DMS 273 (cell line): ENCODE measurements around the gene IL11.

Experiments
- DNase-seq: peaks from one replicate; lab custom pipeline; 2025; ENCODE audit not compliant: unreplicated experiment; lab: John Stamatoyannopoulos, UW

Gene IL11

GRCh38 chr19:55373993-55374757, 3.9 kb upstream of the IL11 start:
- peak; percentile 27 for DNase-seq

- DNase-seq: no peak
Measured at GRCh38 chr19:55373306-55373992, 3.2 kb upstream of the IL11 start.

GRCh38 chr19:55372316-55373081, 2.2 kb upstream of the IL11 start:
- peak; percentile 37 for DNase-seq

- peak; percentile 74 for DNase-seq
Measured at GRCh38 chr19:55369653-55370304, 484 bp downstream of the IL11 start.

- DNase-seq: peak; percentile 79
Measured at GRCh38 chr19:55368701-55369563, 1.3 kb downstream of the IL11 start.

GRCh38 chr19:55368106-55368505, 2.2 kb downstream of the IL11 start:
- DNase-seq: no peak

- DNase-seq: no peak
Measured at GRCh38 chr19:55366790-55367189, 3.5 kb downstream of the IL11 start.

GRCh38 chr19:55365964-55366363, 4.3 kb downstream of the IL11 start:
- no peak for DNase-seq

- DNase-seq: no peak
Measured at GRCh38 chr19:55365245-55365644, 5.0 kb downstream of the IL11 start.

- no peak for DNase-seq
Measured at GRCh38 chr19:55362990-55363716, 7.1 kb downstream of the IL11 start, which contains the start of gene GARIN5B. Gene GARIN5B, minus strand, starts transcription at chr19:55363260. Its CDS starts 194 bp downstream, at chr19:55363066.

GRCh38 chr19:55362174-55362989, 7.9 kb downstream of the IL11 start:
- no peak for DNase-seq

- no peak for DNase-seq
Measured at GRCh38 chr19:55360902-55361301, 9.4 kb downstream of the IL11 start.

GRCh38 chr19:55358943-55359908, 11.0 kb downstream of the IL11 start:
- peak; percentile 97 for DNase-seq

GRCh38 chr19:55358493-55358892, 11.8 kb downstream of the IL11 start:
- peak; percentile 56 for DNase-seq

GRCh38 chr19:55355213-55355821, 14.9 kb downstream of the IL11 start:
- peak; percentile 38 for DNase-seq

GRCh38 chr19:55354698-55355212, 15.5 kb downstream of the IL11 start, which contains the start of gene COX6B2:
Gene COX6B2, minus strand, starts transcription at chr19:55354719. Its CDS starts 198 bp downstream, at chr19:55354521.
- no peak for DNase-seq
